BE2C (cell line): ENCODE data around the gene ARSI.

Experiments
- DNase-seq: peaks from one replicate; pipeline ENCODE4 v3.0.0-alpha.2; 2020
- H3K27me3 ChIP-seq: fragments of 250-450 bp; sonication (Bioruptor Pico); 2 replicates; pipeline ENCODE4 v1.5.1; 2020; ENCODE audit warnings: mild to moderate bottlenecking
- H3K36me3 ChIP-seq: fragments of 250-450 bp; sonication (Bioruptor Pico); 2 replicates; pipeline ENCODE4 v1.5.1; 2020; ENCODE audit warnings: mild to moderate bottlenecking
- H3K4me1 ChIP-seq: fragments of 250-450 bp; sonication (Bioruptor Pico); 2 replicates; pipeline ENCODE4 v1.5.1; 2020
- H3K4me3 ChIP-seq: 2 replicates; pipeline ENCODE4 v1.5.1; 2011; ENCODE audit warnings: low read depth, low read length
- H3K9me3 ChIP-seq: fragments of 250-450 bp; sonication (Bioruptor Pico); 2 replicates; pipeline ENCODE4 v1.5.1; 2020
- CTCF ChIP-seq: IDR thresholded peaks from 2 replicates; pipeline ENCODE4 v1.5.1; 2012; ENCODE audit warnings: mild to moderate bottlenecking, low read depth, low read length

The ARSI gene

GRCh38 chr5:150304481-150305081 lies 1.9 kb upstream of the ARSI start:
- H3K4me3 ChIP-seq: no peak overlapping the region
- H3K36me3 ChIP-seq: no peaks in the 10 kb centered on the region
- peaks cover 9% of the 10 kb centered on the region for H3K4me1 ChIP-seq
- no peak for TF ChIP-seq CTCF
- no peak for DNase-seq
- H3K9me3 ChIP-seq: no peaks in the 10 kb centered on the region
- no peaks in the 10 kb centered on the region for H3K27me3 ChIP-seq

- no peak for DNase-seq
- H3K36me3 ChIP-seq: no peaks in the 10 kb centered on the region
- no peaks in the 10 kb centered on the region for H3K27me3 ChIP-seq
- no peaks in the 10 kb centered on the region for H3K9me3 ChIP-seq
- H3K4me3 ChIP-seq: no peak overlapping the region
- H3K4me1 ChIP-seq: 0 out of 2 replicates have a peak, but pooled peaks cover 3% of the 10 kb centered on the region
- no peak for TF ChIP-seq CTCF
These were observed 1.1 kb upstream of the ARSI start for GRCh38 chr5:150303660-150304386.

- H3K36me3 ChIP-seq: no peaks in the 10 kb centered on the region
- no peaks in the 10 kb centered on the region for H3K9me3 ChIP-seq
- TF ChIP-seq CTCF: no peak
- H3K27me3 ChIP-seq: no peaks in the 10 kb centered on the region
- no peak overlapping the region for H3K4me3 ChIP-seq
- 0 out of 2 replicates have a peak, but pooled peaks cover 3% of the 10 kb centered on the region for H3K4me1 ChIP-seq
- no peak for DNase-seq
These were observed 438 bp upstream of the ARSI start for GRCh38 chr5:150303070-150303615.

GRCh38 chr5:150301901-150302300 lies 804 bp downstream of the ARSI start:
- no peaks in the 10 kb centered on the region for H3K9me3 ChIP-seq
- H3K4me3 ChIP-seq: no peak overlapping the region
- H3K27me3 ChIP-seq: no peaks in the 10 kb centered on the region
- H3K36me3 ChIP-seq: no peaks in the 10 kb centered on the region
- H3K4me1 ChIP-seq: 0 out of 2 replicates have a peak, but pooled peaks cover 3% of the 10 kb centered on the region
- no peak for TF ChIP-seq CTCF
- DNase-seq: no peak

- no peak for TF ChIP-seq CTCF
- no peak overlapping the region for H3K4me3 ChIP-seq
- DNase-seq: no peak
- H3K27me3 ChIP-seq: no peaks in the 10 kb centered on the region
- no peaks in the 10 kb centered on the region for H3K9me3 ChIP-seq
- H3K36me3 ChIP-seq: no peaks in the 10 kb centered on the region
- 0 out of 2 replicates have a peak, but pooled peaks cover 3% of the 10 kb centered on the region for H3K4me1 ChIP-seq
These were observed 1.6 kb downstream of the ARSI start for GRCh38 chr5:150301170-150301505.

- DNase-seq: no peak
- Histone ChIP-seq H3K36me3 (no peaks in the 10 kb centered on the region), H3K4me3 (no peak overlapping the region), H3K4me1 (0 out of 2 replicates have a peak, but pooled peaks cover 3% of the 10 kb centered on the region), H3K9me3 (no peaks in the 10 kb centered on the region), H3K27me3 (no peaks in the 10 kb centered on the region)
- no peak for TF ChIP-seq CTCF
These were observed 2.1 kb downstream of the ARSI start for GRCh38 chr5:150300496-150301169.
